Retinal pigment epithelial cell (primary cell): ENCODE data around the gene CD2AP.
"Not testable (repeated sequence)": the region's sequence is repeated elsewhere in the genome, so short reads cannot be mapped to it uniquely, and the experiment has no call there.

Experiments
- DNase-seq: peaks from one replicate; pipeline ENCODE4 v3.0.0-alpha.2; 2010; ENCODE audit warnings: low read depth
- H3K4me3 ChIP-seq: 2 replicates; pipeline ENCODE4 v1.5.1; 2011; ENCODE audit warnings: mild to moderate bottlenecking, low read length, control low read depth, moderate library complexity
- TF ChIP-seq, protein P1 (sequence below): conservative IDR thresholded peaks from 2 replicates; pipeline ENCODE4 v1.5.1; 2011; ENCODE audit warnings: low read depth, low read length, control low read depth, inconsistent platforms

CD2AP gene

DNA sequence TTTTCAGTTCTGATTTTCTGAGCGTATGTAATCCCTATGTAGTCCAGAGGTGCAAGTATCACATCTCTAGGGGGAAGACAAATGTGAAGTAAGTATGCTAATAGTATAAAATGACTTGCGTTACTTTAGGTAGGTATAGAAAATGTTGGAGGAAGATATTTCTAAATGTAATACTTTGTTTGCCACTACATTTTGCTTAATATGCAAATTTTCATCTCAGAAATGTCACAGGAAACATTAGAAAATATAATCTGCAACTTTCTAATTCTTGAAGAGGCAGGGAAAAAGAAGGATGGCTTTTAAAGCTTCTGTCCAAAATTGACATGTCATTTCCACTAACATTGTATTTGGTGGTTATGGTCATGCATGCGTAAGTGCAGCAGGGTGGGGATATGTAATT lies 85.6 kb downstream of the CD2AP start:
- no peak overlapping the region for H3K4me3 ChIP-seq
- DNase-seq = no peak
- TF ChIP-seq, protein P1, sequence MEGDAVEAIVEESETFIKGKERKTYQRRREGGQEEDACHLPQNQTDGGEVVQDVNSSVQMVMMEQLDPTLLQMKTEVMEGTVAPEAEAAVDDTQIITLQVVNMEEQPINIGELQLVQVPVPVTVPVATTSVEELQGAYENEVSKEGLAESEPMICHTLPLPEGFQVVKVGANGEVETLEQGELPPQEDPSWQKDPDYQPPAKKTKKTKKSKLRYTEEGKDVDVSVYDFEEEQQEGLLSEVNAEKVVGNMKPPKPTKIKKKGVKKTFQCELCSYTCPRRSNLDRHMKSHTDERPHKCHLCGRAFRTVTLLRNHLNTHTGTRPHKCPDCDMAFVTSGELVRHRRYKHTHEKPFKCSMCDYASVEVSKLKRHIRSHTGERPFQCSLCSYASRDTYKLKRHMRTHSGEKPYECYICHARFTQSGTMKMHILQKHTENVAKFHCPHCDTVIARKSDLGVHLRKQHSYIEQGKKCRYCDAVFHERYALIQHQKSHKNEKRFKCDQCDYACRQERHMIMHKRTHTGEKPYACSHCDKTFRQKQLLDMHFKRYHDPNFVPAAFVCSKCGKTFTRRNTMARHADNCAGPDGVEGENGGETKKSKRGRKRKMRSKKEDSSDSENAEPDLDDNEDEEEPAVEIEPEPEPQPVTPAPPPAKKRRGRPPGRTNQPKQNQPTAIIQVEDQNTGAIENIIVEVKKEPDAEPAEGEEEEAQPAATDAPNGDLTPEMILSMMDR = no peak

DNA sequence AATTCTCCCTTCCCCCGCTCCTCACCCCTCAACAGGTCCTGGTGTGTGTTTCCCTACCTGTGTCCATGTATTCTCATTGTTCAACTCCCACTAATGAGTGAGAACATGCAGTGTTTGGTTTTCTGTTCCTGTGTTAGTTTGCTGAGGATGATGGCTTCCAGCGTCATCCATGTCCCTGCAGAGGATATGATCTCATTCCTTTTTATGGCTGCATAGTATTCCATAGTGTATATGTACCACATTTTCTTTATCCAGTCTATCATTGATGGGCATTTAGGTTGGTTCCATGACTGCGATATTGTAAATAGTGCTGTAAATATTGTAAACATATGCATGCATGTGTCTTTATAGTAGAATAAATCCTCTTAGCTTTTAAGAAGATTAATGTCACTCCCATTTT lies 89.0 kb downstream of the CD2AP start:
- H3K4me3 ChIP-seq, DNase-seq: not testable (repeated sequence)

GRCh38 chr6:47567586-47567985 lies 90.0 kb downstream of the CD2AP start:
- no peak overlapping the region for H3K4me3 ChIP-seq
- peak; percentile 85 for DNase-seq

DNA sequence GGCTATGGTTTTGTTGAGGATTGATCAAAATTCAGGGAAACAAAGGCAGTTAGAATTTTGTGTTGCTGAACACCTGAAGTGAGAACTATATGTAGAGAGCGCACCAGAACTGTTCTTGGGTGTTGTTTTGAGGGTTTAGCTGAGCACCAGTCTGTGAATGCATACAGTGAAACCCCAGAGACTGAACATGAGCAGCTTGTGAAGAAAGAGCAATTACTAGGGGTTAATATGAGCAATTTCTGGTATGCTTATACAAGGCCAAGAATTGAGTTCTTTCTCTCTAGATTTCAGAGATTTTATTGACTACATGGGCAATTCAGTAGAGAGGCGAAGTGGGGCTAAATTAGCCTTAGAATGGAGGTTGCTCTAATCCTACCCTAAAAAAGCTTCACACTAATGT lies 93.9 kb downstream of the CD2AP start:
- TF ChIP-seq, protein P1 = no peak
- H3K4me3 ChIP-seq = no peak overlapping the region
- no peak for DNase-seq

More at GRCh38 chr6:47567586-47567985, 90.0 kb downstream of the CD2AP start:
- TF ChIP-seq, protein P1 = no peak

GRCh38 chr6:47573109-47573508 lies 95.5 kb downstream of the CD2AP start:
- no peak for DNase-seq
- H3K4me3 ChIP-seq = no peak overlapping the region
- TF ChIP-seq, protein P1 = no peak

DNA sequence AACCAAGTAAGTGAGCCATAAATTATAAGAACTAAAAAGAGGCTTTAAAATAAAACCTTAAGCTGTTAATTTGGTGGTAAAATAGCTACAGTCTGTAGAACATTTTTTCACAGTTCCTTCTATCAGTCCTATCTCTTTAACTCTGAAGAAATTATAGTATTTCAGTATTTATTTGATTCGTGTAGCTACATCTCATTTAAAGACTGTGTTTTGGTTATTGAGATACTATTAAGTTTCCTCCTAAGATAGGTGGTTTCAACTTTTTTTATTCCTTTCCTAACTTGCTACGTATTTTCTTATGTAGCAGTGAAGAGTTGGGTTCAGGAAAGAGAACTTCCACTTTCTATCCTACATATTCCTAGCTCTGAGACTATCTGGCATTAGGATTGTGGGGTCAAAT lies 97.2 kb downstream of the CD2AP start:
- DNase-seq = no peak
- TF ChIP-seq, protein P1 = no peak
- H3K4me3 ChIP-seq = no peak overlapping the region

DNA sequence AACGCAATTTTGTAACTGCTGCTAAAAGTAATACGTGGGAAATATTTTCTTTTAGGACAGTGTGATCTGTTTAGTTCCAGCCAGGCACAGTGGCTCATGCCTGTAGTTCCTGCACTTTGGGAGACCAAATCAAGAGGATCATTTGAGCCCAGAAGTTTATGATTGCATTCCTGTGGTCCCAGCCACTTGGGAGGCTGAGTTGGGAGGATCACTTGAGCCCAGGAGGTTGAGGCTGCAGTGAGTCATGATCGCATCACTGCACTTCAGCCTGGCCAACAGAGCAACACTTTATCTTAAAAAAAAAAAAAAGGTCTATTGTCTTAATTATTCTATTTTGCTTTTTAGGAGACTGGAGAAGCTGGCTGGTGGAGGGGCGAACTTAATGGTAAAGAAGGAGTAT lies 101.5 kb downstream of the CD2AP start:
- DNase-seq = no peak
- no peak overlapping the region for H3K4me3 ChIP-seq
- TF ChIP-seq, protein P1 = no peak

DNA sequence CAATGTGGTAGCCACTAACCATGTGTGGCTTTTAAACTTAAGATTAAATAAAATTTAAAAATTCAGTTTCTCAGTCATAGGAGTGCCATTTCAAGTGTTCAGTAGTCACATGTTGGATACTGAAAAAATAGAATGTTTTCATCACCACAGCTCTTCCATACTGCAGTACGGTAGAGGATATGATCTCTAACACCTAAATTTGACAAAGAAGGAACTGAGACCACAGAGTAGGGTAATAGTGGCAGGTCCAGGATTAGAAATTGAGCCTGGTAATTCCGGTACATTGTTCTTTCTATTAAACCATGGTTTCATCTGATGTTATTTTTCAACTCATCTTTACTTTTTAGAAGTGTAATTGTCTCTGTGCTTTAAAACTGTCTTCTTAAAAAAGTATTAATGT lies 104.0 kb downstream of the CD2AP start:
- H3K4me3 ChIP-seq = no peak overlapping the region
- no peak for DNase-seq
- TF ChIP-seq, protein P1 = no peak
